Stimulated activated naive B cell treated with anti-CD40 and anti-IgM and Interleukin-4, amounts not matched to agents 10 μg/mL and 1 μg/mL and 100 μg/mL, for 72 hours (primary cell): ENCODE measurements around the gene BPIFA2.
"Not testable (repeated sequence)": the region's sequence is repeated elsewhere in the genome, so short reads cannot be mapped to it uniquely, and the experiment has no call there.

Experiments
- ATAC-seq, 2 donors: fragments of 150-1000 bp; cut with Tn5 transposase; replicated peaks; 2 replicates each; pipeline ENCODE4 v1.10.0; 2021; ENCODE audit warnings: moderate library complexity in 1 of 2
- DNase-seq: peaks from one replicate; pipeline ENCODE4 v3.0.0; 2021
- H3K27ac Mint-ChIP-seq: one replicate; pipeline ENCODE4 v1.8.0; 2022; ENCODE audit warnings: mild to moderate bottlenecking, mixed read lengths
- H3K27me3 Mint-ChIP-seq, 2 donors: one replicate each; pipeline ENCODE4 v1.8.0; 2022; ENCODE audit warnings: mixed read lengths in 2 of 2
- H3K36me3 Mint-ChIP-seq, 2 donors: one replicate each; pipeline ENCODE4 v1.8.0; 2022; ENCODE audit warnings: mixed read lengths in 2 of 2, mild to moderate bottlenecking in 1 of 2
- H3K4me1 Mint-ChIP-seq, 2 donors: one replicate each; pipeline ENCODE4 v1.8.0; 2022; ENCODE audit warnings: mixed read lengths in 2 of 2, mild to moderate bottlenecking in 1 of 2
- H3K4me3 Mint-ChIP-seq, 2 donors: one replicate each; pipeline ENCODE4 v1.8.0; 2022; ENCODE audit warnings: mild to moderate bottlenecking in 2 of 2, mixed read lengths in 2 of 2, moderate library complexity in 1 of 2
- H3K9me3 Mint-ChIP-seq, 2 donors: one replicate each; pipeline ENCODE4 v1.8.0; 2022; ENCODE audit warnings: mixed read lengths in 2 of 2, mild to moderate bottlenecking in 1 of 2

The BPIFA2 gene

DNA sequence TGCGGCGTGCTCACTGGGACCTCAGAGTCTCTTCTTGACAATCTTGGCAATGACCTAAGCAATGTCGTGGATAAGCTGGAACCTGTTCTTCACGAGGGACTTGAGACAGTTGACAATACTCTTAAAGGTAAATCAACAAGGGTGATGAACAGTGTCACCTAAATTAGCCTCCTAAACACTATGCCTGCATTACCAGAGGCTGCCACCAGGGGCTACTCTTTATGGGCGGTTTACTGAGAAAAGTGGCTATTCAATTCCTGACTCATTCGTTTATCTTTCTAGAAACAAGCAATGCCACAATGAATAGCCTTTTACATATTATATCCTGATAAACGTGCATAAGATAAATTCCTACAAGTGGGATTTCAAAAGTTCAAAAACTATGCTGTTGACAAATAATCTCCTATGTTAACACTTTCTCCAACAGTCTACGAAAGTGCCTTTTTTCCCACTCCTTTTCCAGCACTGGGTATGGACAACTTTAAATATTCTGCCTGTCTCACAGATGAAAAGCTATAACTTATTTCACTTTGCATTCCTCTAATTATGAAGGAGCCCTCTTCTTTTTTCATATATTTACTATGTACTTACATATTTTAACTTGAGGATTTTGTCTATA is 1.3 kb downstream of the BPIFA2 start:
- H3K27ac Mint-ChIP-seq = no peak overlapping the region
- H3K27me3 Mint-ChIP-seq = peaks cover 11 to 24% of the 10 kb centered on the region in 2 donors
- H3K36me3 Mint-ChIP-seq = peaks cover 3 to 6% of the 10 kb centered on the region in 2 donors
- ATAC-seq (no peak), DNase-seq (no peak)
- H3K9me3 Mint-ChIP-seq = peaks cover 13 to 17% of the 10 kb centered on the region in 2 donors
- no peak overlapping the region for H3K4me3 Mint-ChIP-seq
- no peaks in the 10 kb centered on the region for H3K4me1 Mint-ChIP-seq

- Mint-ChIP-seq H3K4me1 (no peaks in the 10 kb centered on the region), H3K4me3 (no peak overlapping the region), H3K27me3 (peaks cover 0 to 11% of the 10 kb centered on the region in 2 donors), H3K27ac (no peak overlapping the region), H3K9me3 (peaks cover 13 to 17% of the 10 kb centered on the region in 2 donors), H3K36me3 (peaks cover 3 to 6% of the 10 kb centered on the region in 2 donors)
- DNase-seq (no peak), ATAC-seq (no peak)
These were observed 4.8 kb downstream of the BPIFA2 start for GRCh38 chr20:33172781-33173180.

DNA sequence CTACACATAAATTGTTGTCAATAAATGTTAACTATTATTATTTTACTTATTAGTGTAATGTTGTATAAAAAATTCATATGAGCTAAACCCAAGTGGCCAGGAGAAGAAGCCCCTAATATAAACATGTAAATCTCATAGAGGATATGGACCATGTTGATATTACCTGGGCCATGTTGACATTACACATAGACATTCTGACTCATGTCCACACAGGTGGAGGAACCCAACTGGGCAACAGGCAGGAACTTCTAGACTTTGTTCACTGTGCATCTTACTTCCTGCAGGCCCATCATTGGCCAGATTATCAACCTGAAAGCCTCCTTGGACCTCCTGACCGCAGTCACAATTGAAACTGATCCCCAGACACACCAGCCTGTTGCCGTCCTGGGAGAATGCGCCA is 7.2 kb downstream of the BPIFA2 start:
- H3K4me3 Mint-ChIP-seq = no peak overlapping the region
- peaks cover 0 to 8% of the 10 kb centered on the region in 2 donors for H3K27me3 Mint-ChIP-seq
- H3K4me1 Mint-ChIP-seq = no peaks in the 10 kb centered on the region
- H3K27ac Mint-ChIP-seq = no peak overlapping the region
- ATAC-seq (no peak), DNase-seq (no peak)
- H3K36me3 Mint-ChIP-seq = peaks cover 0 to 6% of the 10 kb centered on the region in 2 donors
- peaks cover 6 to 10% of the 10 kb centered on the region in 2 donors for H3K9me3 Mint-ChIP-seq

- Mint-ChIP-seq H3K27me3 (peaks cover 0 to 3% of the 10 kb centered on the region in 2 donors), H3K36me3 (no peaks in the 10 kb centered on the region), H3K4me3 (no peak overlapping the region), H3K4me1 (no peaks in the 10 kb centered on the region), H3K27ac (no peak overlapping the region), H3K9me3 (peaks cover 2 to 5% of the 10 kb centered on the region in 2 donors)
- DNase-seq (no peak), ATAC-seq (no peak)
These were observed 8.1 kb downstream of the BPIFA2 start for GRCh38 chr20:33176101-33176500.

- no peak overlapping the region for H3K27ac Mint-ChIP-seq
- no peak for ATAC-seq
- no peak for DNase-seq
- no peak overlapping the region for H3K4me3 Mint-ChIP-seq
- H3K9me3 Mint-ChIP-seq = peaks cover 0 to 1% of the 10 kb centered on the region in 2 donors
- H3K27me3 Mint-ChIP-seq = peaks cover 4 to 12% of the 10 kb centered on the region in 2 donors
- H3K36me3 Mint-ChIP-seq = no peaks in the 10 kb centered on the region
- no peaks in the 10 kb centered on the region for H3K4me1 Mint-ChIP-seq
These were observed 9.9 kb downstream of the BPIFA2 start for GRCh38 chr20:33177866-33178265.

- peaks cover 8 to 19% of the 10 kb centered on the region in 2 donors for H3K27me3 Mint-ChIP-seq
- DNase-seq = no peak
- ATAC-seq = no peak
- H3K36me3 Mint-ChIP-seq = peaks cover 3 to 6% of the 10 kb centered on the region in 2 donors
- H3K9me3 Mint-ChIP-seq = peaks cover 7 to 8% of the 10 kb centered on the region in 2 donors
- H3K4me1 Mint-ChIP-seq = peaks cover 0 to 2% of the 10 kb centered on the region in 2 donors
- H3K27ac Mint-ChIP-seq = no peak overlapping the region
- H3K4me3 Mint-ChIP-seq = no peak overlapping the region
These were observed 10.8 kb downstream of the BPIFA2 start for GRCh38 chr20:33178726-33179125.

DNA sequence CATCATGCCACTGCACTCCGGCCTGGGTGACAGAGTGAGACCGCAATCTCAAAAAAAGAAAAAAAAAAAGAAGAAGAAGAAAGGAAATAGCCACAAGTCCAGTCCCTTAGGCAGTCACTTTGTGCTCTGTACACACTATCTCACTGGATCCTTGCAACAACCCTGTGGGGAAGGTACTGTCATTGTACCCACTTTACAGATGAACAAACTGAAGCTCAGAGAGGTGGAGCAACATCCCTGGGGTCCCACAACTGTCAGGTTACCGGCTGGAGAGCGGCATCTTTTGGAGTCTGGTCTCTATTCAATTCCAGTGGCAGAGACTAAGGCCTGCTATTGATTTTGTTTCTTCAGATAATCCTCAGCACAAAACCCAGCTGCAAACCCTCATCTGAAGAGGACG is 12.2 kb downstream of the BPIFA2 start:
- peaks cover 3 to 6% of the 10 kb centered on the region in 2 donors for H3K36me3 Mint-ChIP-seq
- H3K4me1 Mint-ChIP-seq = peaks cover 0 to 2% of the 10 kb centered on the region in 2 donors
- DNase-seq = no peak
- H3K27me3 Mint-ChIP-seq = peaks cover 8 to 19% of the 10 kb centered on the region in 2 donors
- H3K9me3 Mint-ChIP-seq = peaks cover 7 to 8% of the 10 kb centered on the region in 2 donors
- no peak overlapping the region for H3K27ac Mint-ChIP-seq
- ATAC-seq = no peak
- no peak overlapping the region for H3K4me3 Mint-ChIP-seq

DNA sequence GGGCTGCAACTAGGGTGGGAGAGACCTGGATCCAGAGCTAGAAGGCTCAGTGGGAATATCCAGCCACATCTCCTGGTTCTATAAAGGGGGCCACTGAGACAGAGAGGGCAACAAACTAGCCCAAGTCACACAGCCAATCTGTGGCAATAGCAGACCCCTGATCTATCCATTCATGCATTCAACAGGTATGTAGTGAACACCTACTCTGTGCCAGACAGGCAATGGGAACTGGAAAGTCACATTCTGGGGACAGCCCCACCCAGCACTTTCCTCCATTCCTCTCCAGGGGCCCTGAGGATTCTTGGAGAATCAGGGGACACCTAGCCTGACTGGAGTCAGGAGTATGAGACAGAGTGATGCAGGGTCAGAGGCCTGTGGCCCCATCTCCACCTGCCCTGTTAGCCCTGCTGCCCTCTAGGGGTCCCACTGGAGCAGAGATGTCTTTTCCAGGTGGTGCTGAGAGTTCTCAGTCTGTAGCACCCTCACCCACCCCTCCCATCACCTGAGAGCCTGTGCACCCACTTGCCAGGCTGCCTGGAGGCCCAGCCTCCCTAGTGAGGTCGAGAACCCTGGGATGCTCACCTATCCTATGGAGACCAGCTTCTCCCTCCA is 13.6 kb downstream of the BPIFA2 start:
- peaks cover 0 to 2% of the 10 kb centered on the region in 2 donors for H3K4me1 Mint-ChIP-seq
- H3K27me3 Mint-ChIP-seq = peaks cover 8 to 19% of the 10 kb centered on the region in 2 donors
- H3K4me3 Mint-ChIP-seq = no peak overlapping the region
- H3K27ac Mint-ChIP-seq = no peak overlapping the region
- ATAC-seq = no peak
- H3K36me3 Mint-ChIP-seq = peaks cover 3 to 6% of the 10 kb centered on the region in 2 donors
- peaks cover 7 to 8% of the 10 kb centered on the region in 2 donors for H3K9me3 Mint-ChIP-seq
- no peak for DNase-seq

DNA sequence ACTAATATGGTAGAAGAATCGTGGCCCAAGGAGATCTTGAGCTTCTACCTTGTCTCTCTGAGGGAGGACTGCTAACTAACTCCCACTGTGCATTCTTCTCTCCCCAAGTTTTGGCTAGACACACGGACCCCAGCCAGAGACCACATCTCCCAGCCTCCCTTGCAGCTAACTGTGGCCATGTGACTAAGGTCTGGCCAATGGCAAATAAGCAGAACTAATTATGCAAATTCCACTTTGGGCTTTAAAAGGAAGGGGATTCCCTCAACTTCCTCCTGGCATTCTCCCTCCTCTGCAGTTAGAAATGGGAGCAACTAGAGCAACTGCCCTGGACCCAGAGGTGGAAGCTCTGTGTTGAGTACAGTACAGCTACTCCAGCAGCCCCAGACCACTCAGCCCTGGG is 15.4 kb downstream of the BPIFA2 start:
- peaks cover 7 to 8% of the 10 kb centered on the region in 2 donors for H3K9me3 Mint-ChIP-seq
- no peak for ATAC-seq
- no peak overlapping the region for H3K27ac Mint-ChIP-seq
- peaks cover 8 to 19% of the 10 kb centered on the region in 2 donors for H3K27me3 Mint-ChIP-seq
- no peak for DNase-seq
- peaks cover 0 to 2% of the 10 kb centered on the region in 2 donors for H3K4me1 Mint-ChIP-seq
- H3K4me3 Mint-ChIP-seq = no peak overlapping the region
- peaks cover 3 to 6% of the 10 kb centered on the region in 2 donors for H3K36me3 Mint-ChIP-seq

DNA sequence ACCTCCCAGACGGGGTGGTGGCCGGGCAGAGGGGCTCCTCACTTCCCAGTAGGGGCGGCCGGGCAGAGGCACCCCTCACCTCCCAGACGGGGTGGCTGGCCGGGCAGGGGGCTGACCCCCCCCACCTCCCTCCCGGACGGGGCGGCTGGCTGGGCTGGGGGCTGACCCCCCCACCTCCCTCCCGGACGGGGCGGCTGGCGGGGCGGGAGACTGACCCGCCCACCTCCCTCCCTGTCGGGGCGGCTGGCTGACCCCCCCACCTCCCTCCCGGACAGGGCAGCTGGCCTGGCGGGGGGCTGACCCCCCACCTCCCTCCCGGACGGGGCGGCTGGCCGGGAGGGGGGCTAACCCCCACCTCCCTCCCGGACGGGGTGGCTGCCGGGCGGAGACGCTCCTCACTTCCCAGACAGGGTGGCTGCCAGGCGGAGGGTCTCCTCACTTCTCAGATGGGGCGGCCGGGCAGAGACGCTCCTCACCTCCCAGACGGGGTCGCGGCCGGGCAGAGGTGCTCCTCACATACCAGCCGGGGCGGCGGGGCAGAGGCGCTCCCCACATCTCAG is 17.2 kb downstream of the BPIFA2 start:
- not testable (repeated sequence) for H3K27ac Mint-ChIP-seq, H3K9me3 Mint-ChIP-seq, H3K4me3 Mint-ChIP-seq, ATAC-seq, DNase-seq, H3K36me3 Mint-ChIP-seq, H3K4me1 Mint-ChIP-seq
- peaks cover 8 to 19% of the 10 kb centered on the region in 2 donors for H3K27me3 Mint-ChIP-seq

- peaks cover 0 to 2% of the 10 kb centered on the region in 2 donors for H3K4me1 Mint-ChIP-seq
- ATAC-seq = no peak
These were observed 19.5 kb downstream of the BPIFA2 start for GRCh38 chr20:33187491-33187890.

DNA sequence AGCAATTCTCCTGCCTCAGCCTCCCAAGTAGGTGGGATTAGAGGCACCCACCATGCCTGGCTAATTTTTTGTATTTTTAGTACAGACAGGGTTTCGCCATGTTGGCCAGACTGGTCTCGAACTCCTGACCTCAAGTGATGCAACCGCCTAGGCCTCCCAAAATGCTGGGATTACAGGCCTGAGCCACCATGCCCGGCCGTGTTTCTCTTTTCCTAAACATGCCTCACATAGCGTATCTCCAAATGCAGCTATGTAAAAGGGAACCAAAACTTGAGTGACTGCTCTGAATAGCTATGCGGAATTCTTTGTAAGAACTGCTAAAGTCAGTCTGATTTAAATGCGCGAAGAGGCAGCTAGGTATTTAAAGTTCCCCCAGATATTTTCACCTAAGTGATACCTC is 20.5 kb downstream of the BPIFA2 start:
- peaks cover 9 to 12% of the 10 kb centered on the region in 2 donors for H3K27me3 Mint-ChIP-seq

More at GRCh38 chr20:33187491-33187890, 19.5 kb downstream of the BPIFA2 start:
- H3K4me3 Mint-ChIP-seq = no peak overlapping the region
- no peak for DNase-seq
- no peak overlapping the region for H3K27ac Mint-ChIP-seq
- H3K9me3 Mint-ChIP-seq = peaks cover 7 to 8% of the 10 kb centered on the region in 2 donors
- peaks cover 3 to 6% of the 10 kb centered on the region in 2 donors for H3K36me3 Mint-ChIP-seq
- peaks cover 13 to 22% of the 10 kb centered on the region in 2 donors for H3K27me3 Mint-ChIP-seq

GRCh38 chr20:33191484-33191883 is 23.5 kb downstream of the BPIFA2 start:
- no peak overlapping the region for H3K4me3 Mint-ChIP-seq
- no peaks in the 10 kb centered on the region for H3K4me1 Mint-ChIP-seq
- H3K9me3 Mint-ChIP-seq = no peaks in the 10 kb centered on the region
- DNase-seq = no peak
- no peaks in the 10 kb centered on the region for H3K36me3 Mint-ChIP-seq
- no peak for ATAC-seq
- peaks cover 11 to 18% of the 10 kb centered on the region in 2 donors for H3K27me3 Mint-ChIP-seq
- no peak overlapping the region for H3K27ac Mint-ChIP-seq

More for the DNA sequence above, 20.5 kb downstream of the BPIFA2 start:
- peaks cover under 1 to 2% of the 10 kb centered on the region in 2 donors for H3K9me3 Mint-ChIP-seq
- H3K27ac Mint-ChIP-seq = no peak overlapping the region
- ATAC-seq (no peak), DNase-seq (no peak)
- no peak overlapping the region for H3K4me3 Mint-ChIP-seq
- peaks cover 0 to under 1% of the 10 kb centered on the region in 2 donors for H3K4me1 Mint-ChIP-seq
- H3K36me3 Mint-ChIP-seq = peaks cover under 1 to 2% of the 10 kb centered on the region in 2 donors

DNA sequence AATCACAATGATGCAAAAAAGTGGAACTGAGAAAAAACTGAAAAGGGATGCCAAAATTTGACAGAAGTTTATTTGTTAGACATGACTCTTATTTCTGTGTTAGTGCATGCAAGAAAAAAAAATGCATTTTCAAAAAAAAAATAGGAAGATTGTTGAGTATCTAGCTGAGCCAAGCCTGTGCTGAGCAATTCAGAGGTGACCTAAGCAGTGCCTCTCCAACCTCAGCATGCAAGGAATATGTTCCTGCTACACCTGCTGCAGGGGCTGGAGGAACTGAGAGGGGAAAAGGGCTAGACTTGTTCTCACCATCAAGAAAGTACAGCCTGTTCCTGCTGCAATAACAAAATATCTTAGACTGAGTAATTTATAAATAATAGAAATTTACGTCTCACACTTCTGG is 24.0 kb downstream of the BPIFA2 start:
- Mint-ChIP-seq H3K4me3 (no peak overlapping the region), H3K27ac (no peak overlapping the region), H3K27me3 (peaks cover 11 to 18% of the 10 kb centered on the region in 2 donors), H3K4me1 (no peaks in the 10 kb centered on the region), H3K36me3 (no peaks in the 10 kb centered on the region), H3K9me3 (no peaks in the 10 kb centered on the region)
- DNase-seq (no peak), ATAC-seq (no peak)
